ENCODE results near the gene DSE. TPM values are rescaled to one million over a fixed set of nuclear protein-coding genes. Genes with fewer than 3 reads are reported as not detected.

Gene DSE
- polyA plus RNA-seq, 2 of the 4 experiments (the other 2 are of a cell fraction), result 20.2 to 22.7 TPM

- FAIRE-seq, result no peak
- CTCF ChIA-PET, result no interaction called here
Measured at GRCh38 chr6:116426551-116426950, 55.8 kb downstream of the DSE start.

GRCh38 chr6:116429111-116429510, 58.4 kb downstream of the DSE start:
- TF ChIP-seq ESRRA (IDR thresholded peaks at IDR 0.05; ENCODE audit: borderline replicate concordance, low read length) (no peak), KDM5A (IDR thresholded peaks at IDR 0.05) (no peak), RFX5 (IDR thresholded peaks at IDR 0.05) (no peak), POLR2A (IDR thresholded peaks at IDR 0.05; ENCODE audit: low read length) (no peak), MAZ (IDR thresholded peaks at IDR 0.05; ENCODE audit: borderline replicate concordance, low read depth, low read length) (no peak), HOXB5 (CRISPR knock-in tag; IDR thresholded peaks at IDR 0.05) (no peak), HMGXB4 (CRISPR knock-in tag; IDR thresholded peaks at IDR 0.05; ENCODE audit: borderline replicate concordance) (no peak), BHLHE40 (IDR thresholded peaks at IDR 0.05; ENCODE audit: low read depth, low read length) (no peak), NR3C1 (IDR thresholded peaks at IDR 0.05) (no peak), ZC3H11A (IDR thresholded peaks at IDR 0.05) (no peak), CBX2 (IDR thresholded peaks at IDR 0.05; ENCODE audit: borderline replicate concordance, low read depth) (no peak), TP53 (CRISPR knock-in tag; IDR thresholded peaks at IDR 0.05) (no peak), MAX (IDR thresholded peaks at IDR 0.05) (no peak), JUN (IDR thresholded peaks at IDR 0.05) (no peak)
- H3K4me3 ChIP-seq, result no peak overlapping the region
- 100% methylated on average over 2 of the region's 2 CpGs for WGBS (ENCODE audit: missing lambda C conversion rate)
- no peak overlapping the region for H3K4me2 ChIP-seq
- H3K4me1 ChIP-seq, result no peaks in the 10 kb centered on the region
- CTCF ChIA-PET, result no interaction called here
- H3K27ac ChIP-seq, result no peak overlapping the region
- FAIRE-seq, result no peak
- no peaks in the 10 kb centered on the region for H3K9me3 ChIP-seq
- no peak for ATAC-seq
- no peak for DNase-seq (ENCODE audit: low read depth in 1 of 2, low spot score in 1 of 2)
- POLR2A ChIA-PET, result no interaction called here

More at GRCh38 chr6:116426551-116426950, 55.8 kb downstream of the DSE start:
- 92% methylated on average over 3 of the region's 3 CpGs for WGBS (ENCODE audit: missing lambda C conversion rate)
- POLR2A ChIA-PET, result no interaction called here
- no peaks in the 10 kb centered on the region for H3K4me1 ChIP-seq
- no peak overlapping the region for H3K4me3 ChIP-seq
- H3K27ac ChIP-seq, result no peak overlapping the region
- H3K4me2 ChIP-seq, result no peak overlapping the region
- ATAC-seq (no peak), DNase-seq (ENCODE audit: low read depth in 1 of 2, low spot score in 1 of 2) (no peak)
- H3K9me3 ChIP-seq, result no peaks in the 10 kb centered on the region
- TF ChIP-seq NPAS2 (CRISPR knock-in tag; IDR thresholded peaks at IDR 0.05; ENCODE audit: borderline replicate concordance) (no peak), HOXB13 (CRISPR knock-in tag; IDR thresholded peaks at IDR 0.05; ENCODE audit: low read depth) (no peak), CHD4 (IDR thresholded peaks at IDR 0.05; ENCODE audit: borderline replicate concordance) (no peak), POLR2AphosphoS2 (conservative IDR thresholded peaks at IDR 0.05; ENCODE audit: low read length) (no peak), KDM1A (IDR thresholded peaks at IDR 0.05; ENCODE audit: low read depth) (no peak), KDM5A (IDR thresholded peaks at IDR 0.05) (no peak), ESRRA (IDR thresholded peaks at IDR 0.05; ENCODE audit: borderline replicate concordance, low read length) (no peak), RFX5 (IDR thresholded peaks at IDR 0.05) (no peak), EHF (CRISPR knock-in tag; IDR thresholded peaks at IDR 0.05) (no peak), FOSB (CRISPR knock-in tag; IDR thresholded peaks at IDR 0.05) (no peak), JUNB (IDR thresholded peaks at IDR 0.05) (no peak), HDAC2 (IDR thresholded peaks at IDR 0.05) (no peak), ZFP36 (IDR thresholded peaks at IDR 0.05; ENCODE audit: borderline replicate concordance, partially characterized antibody) (no peak), SMC3 (IDR thresholded peaks at IDR 0.05) (no peak)

- ChIA-PET CTCF (no interaction called here), POLR2A (no interaction called here)
- FAIRE-seq, result no peak
Measured at GRCh38 chr6:116430860-116431259, 60.1 kb downstream of the DSE start.

More at GRCh38 chr6:116430860-116431259, 60.1 kb downstream of the DSE start:
- Histone ChIP-seq H3K27ac (no peak overlapping the region), H3K4me2 (no peak overlapping the region), H3K9me3 (no peaks in the 10 kb centered on the region), H3K4me3 (no peak overlapping the region), H3K4me1 (no peaks in the 10 kb centered on the region)
- no peak for TF ChIP-seq CBX8 (IDR thresholded peaks at IDR 0.05)
- TF ChIP-seq HES2 (IDR thresholded peaks at IDR 0.05), result no peak
- no peak for TF ChIP-seq ELK1 (IDR thresholded peaks at IDR 0.05; ENCODE audit: low read depth, low read length)
- no peak for TF ChIP-seq SMC3 (IDR thresholded peaks at IDR 0.05)
- no peak for TF ChIP-seq RCOR1 (IDR thresholded peaks at IDR 0.05; ENCODE audit: low read depth, low read length)
- no peak for TF ChIP-seq KDM5A (IDR thresholded peaks at IDR 0.05)
- no peak for DNase-seq (ENCODE audit: low read depth in 1 of 2, low spot score in 1 of 2)
- 96% methylated on average over 4 of the region's 4 CpGs for WGBS (ENCODE audit: missing lambda C conversion rate)
- ATAC-seq, result no peak
